H1 (cell line): Measurements from ENCODE around the gene SHISA9. TPM values are rescaled to one million over a fixed set of nuclear protein-coding genes. Genes with fewer than 3 reads are reported as not detected.

Source experiments
- CTCF ChIA-PET: fragments of 300-600 bp; sonication (Branson Sonifier 250); formaldehyde crosslinking; loops from one replicate; lab custom pipeline; 2021; ENCODE audit not compliant: partially characterized antibody; lab: Charles Lee
- POLR2A ChIA-PET: fragments of 300-600 bp; sonication (Branson Sonifier 250); formaldehyde crosslinking; loops from one replicate; lab custom pipeline; 2021; ENCODE audit warnings: inconsistent platforms; ENCODE audit not compliant: partially characterized antibody; lab: Charles Lee
- DNase-seq, 2 experiments: peaks; one replicate each; pipeline versions ENCODE4 v3.0.0 to v3.0.0-alpha.2; 2010 to 2022; ENCODE audit warnings: low spot score in 2 of 2, low read depth in 1 of 2, mixed read lengths in 1 of 2
- FAIRE-seq: peaks from 2 replicates; lab custom pipeline; 2011; peaks lifted over from hg19 to GRCh38; lab: Jason Lieb, UNC
- H2AFZ ChIP-seq: 2 replicates; pipeline ENCODE4 v1.8.1; 2012; ENCODE audit warnings: low read length, inconsistent platforms
- H2AK5ac ChIP-seq: 2 replicates; pipeline ENCODE4 v1.6.1; 2013; ENCODE audit warnings: low read depth, low read length
- H2BK120ac ChIP-seq: replicated peaks from 2 replicates; pipeline ENCODE3; 2013; ENCODE audit warnings: low read depth, low read length, inconsistent platforms
- H2BK12ac ChIP-seq: 2 replicates; pipeline ENCODE4 v1.6.1; 2013; ENCODE audit warnings: low read depth, low read length
- H2BK15ac ChIP-seq: 2 replicates; pipeline ENCODE4 v1.6.1; 2013; ENCODE audit warnings: low read length
- H2BK20ac ChIP-seq: 2 replicates; pipeline ENCODE4 v1.6.1; 2013; ENCODE audit warnings: low read length
- H2BK5ac ChIP-seq: 2 replicates; pipeline ENCODE4 v1.6.1; 2013; ENCODE audit warnings: low read depth, low read length
- H3K14ac ChIP-seq: 2 replicates; pipeline ENCODE4 v1.6.1; 2013; ENCODE audit warnings: inconsistent platforms; ENCODE audit not compliant: insufficient read length
- H3K18ac ChIP-seq: 2 replicates; pipeline ENCODE4 v1.6.1; 2013; ENCODE audit warnings: low read length; ENCODE audit errors: extremely low read depth
- H3K23ac ChIP-seq: 2 replicates; pipeline ENCODE4 v1.6.1; 2013; ENCODE audit warnings: inconsistent platforms; ENCODE audit not compliant: insufficient read length
- H3K23me2 ChIP-seq: 2 replicates; pipeline ENCODE4 v1.6.1; 2013; ENCODE audit warnings: low read depth, low read length
- H3K27ac ChIP-seq: 2 replicates; pipeline ENCODE4 v1.6.1; 2011; ENCODE audit warnings: low read depth, low read length, inconsistent platforms
- H3K27me3 ChIP-seq, 4 experiments: replicated peaks in 1 of 4; 1 replicate in 1 of 4; 2 replicates in 3 of 4; pipeline versions ENCODE4 v1.6.1 to v1.8.1; 2011 to 2013; ENCODE audit warnings: low read length in 3 of 4, mild to moderate bottlenecking in 3 of 4, inconsistent platforms in 2 of 4, mixed read lengths in 2 of 4, moderate library complexity in 1 of 4; ENCODE audit not compliant: control insufficient read depth in 3 of 4, insufficient read depth in 3 of 4; ENCODE audit errors: extremely low read depth in 1 of 4
- H3K36me3 ChIP-seq, 4 experiments: 2 replicates each; pipeline versions ENCODE4 v1.6.1 to v1.8.1; 2011 to 2013; ENCODE audit warnings: mild to moderate bottlenecking in 4 of 4, low read length in 3 of 4, moderate library complexity in 2 of 4, control low read depth in 1 of 4, inconsistent platforms in 1 of 4; ENCODE audit not compliant: insufficient read depth in 4 of 4, control insufficient read depth in 2 of 4
- H3K4ac ChIP-seq: replicated peaks from 2 replicates; pipeline ENCODE3; 2013; ENCODE audit warnings: low read length, low read depth, mixed read lengths, inconsistent platforms; ENCODE audit not compliant: insufficient read length
- H3K4me1 ChIP-seq, 4 experiments: replicated peaks in 1 of 4; 1 replicate in 1 of 4; 2 replicates in 3 of 4; pipeline versions ENCODE4 v1.6.1 to v1.8.1; 2011 to 2013; ENCODE audit warnings: low read length in 3 of 4, inconsistent platforms in 2 of 4, mixed read lengths in 1 of 4; ENCODE audit not compliant: insufficient read depth in 4 of 4, control insufficient read depth in 3 of 4
- H3K4me2 ChIP-seq, 2 experiments: 2 replicates each; pipeline versions ENCODE4 v1.6.1 to v1.8.1; 2011 to 2013; ENCODE audit warnings: low read depth in 2 of 2, low read length in 2 of 2, control low read depth in 1 of 2, inconsistent platforms in 1 of 2, mild to moderate bottlenecking in 1 of 2; ENCODE audit not compliant: insufficient read depth in 1 of 2
- H3K4me3 ChIP-seq, 4 experiments: fragments of 200-600, 300-600 bp in 1 of 4; sonication (generic), shearing (Covaris generic), sonication (Bioruptor Twin) in 1 of 4; 2 replicates each; pipeline versions ENCODE4 v1.5.1 to v1.8.1; 2011 to 2016; ENCODE audit warnings: low read length in 4 of 4, low read depth in 3 of 4, control low read depth in 2 of 4, inconsistent platforms in 2 of 4, mild to moderate bottlenecking in 2 of 4, mixed read lengths in 1 of 4, moderate library complexity in 1 of 4; ENCODE audit not compliant: insufficient read depth in 2 of 4; ENCODE audit errors: extremely low read depth in 1 of 4
- H3K56ac ChIP-seq: replicated peaks from 2 replicates; pipeline ENCODE3; 2013; ENCODE audit warnings: low read depth, mild to moderate bottlenecking, mixed read lengths, low read length, inconsistent platforms; ENCODE audit not compliant: insufficient read length
- H3K79me1 ChIP-seq: 2 replicates; pipeline ENCODE4 v1.6.1; 2013; ENCODE audit warnings: low read depth, low read length, control low read depth
- H3K79me2 ChIP-seq, 2 experiments: 2 replicates each; pipeline versions ENCODE4 v1.6.1 to v1.8.1; 2012 to 2013; ENCODE audit warnings: low read length in 2 of 2, mild to moderate bottlenecking in 2 of 2, inconsistent platforms in 1 of 2; ENCODE audit not compliant: insufficient read depth in 2 of 2, control insufficient read depth in 1 of 2
- H3K9ac ChIP-seq, 4 experiments: replicated peaks in 1 of 4; 1 replicate in 1 of 4; 2 replicates in 3 of 4; pipeline versions ENCODE4 v1.6.1 to v1.8.1; 2011 to 2013; ENCODE audit warnings: low read depth in 3 of 4, low read length in 3 of 4, control low read depth in 2 of 4, mild to moderate bottlenecking in 2 of 4, moderate library complexity in 2 of 4, inconsistent platforms in 1 of 4; ENCODE audit errors: extremely low read depth in 1 of 4
- H3K9me3 ChIP-seq, 2 experiments: 2 replicates each; pipeline versions ENCODE4 v1.6.1 to v1.8.1; 2012 to 2013; ENCODE audit warnings: mild to moderate bottlenecking in 2 of 2, moderate library complexity in 2 of 2, control low read depth in 1 of 2, inconsistent platforms in 1 of 2, low read depth in 1 of 2, low read length in 1 of 2, mixed read lengths in 1 of 2; ENCODE audit not compliant: insufficient read depth in 2 of 2
- H4K20me1 ChIP-seq, 2 experiments: replicated peaks in 1 of 2; 2 replicates each; pipeline versions ENCODE3 to v1.8.1; 2011 to 2013; ENCODE audit warnings: inconsistent platforms in 2 of 2, low read length in 2 of 2, mild to moderate bottlenecking in 1 of 2; ENCODE audit not compliant: insufficient read depth in 2 of 2, control insufficient read depth in 1 of 2
- H4K5ac ChIP-seq: 2 replicates; pipeline ENCODE4 v1.6.1; 2013; ENCODE audit warnings: low read length, low read depth, mixed read lengths, inconsistent platforms; ENCODE audit not compliant: insufficient read length
- H4K8ac ChIP-seq: 2 replicates; pipeline ENCODE4 v1.8.0; 2013; ENCODE audit warnings: mild to moderate bottlenecking, moderate library complexity, low read length, inconsistent platforms; ENCODE audit not compliant: insufficient read depth; ENCODE audit errors: extremely low read depth
- H4K91ac ChIP-seq: replicated peaks from 2 replicates; pipeline ENCODE3; 2013; ENCODE audit warnings: low read length, mixed read lengths, inconsistent platforms; ENCODE audit not compliant: insufficient read length
- CTCF ChIP-seq, 3 experiments: IDR thresholded peaks; 1 replicate in 2 of 3; 2 replicates in 1 of 3; pipeline versions ENCODE4 v1.5.1 to v1.6.1; 2011; ENCODE audit warnings: low read length in 3 of 3, mild to moderate bottlenecking in 3 of 3, inconsistent platforms in 2 of 3, low read depth in 1 of 3, moderate library complexity in 1 of 3; ENCODE audit not compliant: insufficient read depth in 1 of 3; ENCODE audit errors: control extremely low read depth in 1 of 3
- GTF2F1 ChIP-seq: IDR thresholded peaks from 2 replicates; pipeline ENCODE4 v1.6.1; 2012; ENCODE audit warnings: low read depth, low read length, improper control_type of control experiment, borderline replicate concordance
- HDAC6 ChIP-seq: IDR thresholded peaks from one replicate; pipeline ENCODE4 v1.7.1; 2012; ENCODE audit warnings: low read depth, mild to moderate bottlenecking, inconsistent platforms, low read length, moderate library complexity
- KDM4A ChIP-seq: IDR thresholded peaks from one replicate; pipeline ENCODE4 v1.7.1; 2012; ENCODE audit warnings: low read depth, mild to moderate bottlenecking, moderate library complexity, low read length, inconsistent platforms; ENCODE audit not compliant: severe bottlenecking
- RAD21 ChIP-seq, 2 experiments: IDR thresholded peaks in 1 of 2; conservative IDR thresholded peaks in 1 of 2; 2 replicates each; pipeline ENCODE4 v1.6.1; 2011; ENCODE audit warnings: low read depth in 2 of 2, low read length in 2 of 2, improper control_type of control experiment in 1 of 2, inconsistent platforms in 1 of 2, mild to moderate bottlenecking in 1 of 2, moderate library complexity in 1 of 2
- RBBP5 ChIP-seq: IDR thresholded peaks from 2 replicates; pipeline ENCODE4 v1.7.1; 2012; ENCODE audit warnings: low read depth, mild to moderate bottlenecking, inconsistent platforms, low read length, moderate library complexity, borderline replicate concordance
- USF2 ChIP-seq: IDR thresholded peaks from 2 replicates; pipeline ENCODE4 v1.6.1; 2011; ENCODE audit warnings: low read length, improper control_type of control experiment
- WGBS, 2 experiments: shearing (Covaris generic) in 1 of 2; methylation state at CpG; one replicate each; pipeline versions ENCODE4 v1.1.6 to v1.1.7; 2013 to 2015; ENCODE audit warnings: low lambda C conversion rate in 2 of 2, mixed read lengths in 2 of 2, inconsistent platforms in 1 of 2, low coverage in 1 of 2, missing lambda C conversion rate in 1 of 2; ENCODE audit not compliant: insufficient replicate concordance in 2 of 2, insufficient coverage in 1 of 2, insufficient read length in 1 of 2; ENCODE audit errors: extremely low coverage in 1 of 2, missing lambda C conversion rate in 1 of 2; 5-methylcytosine and 5-hydroxymethylcytosine counted together
- polyA plus RNA-seq, 7 experiments: library from polyadenylated mRNA; depleted of rRNA in 3 of 7; stranded (reverse) in 5 of 7; unstranded in 2 of 7; fragments of >200 nt in 5 of 7; fragments of 200-250 nt in 2 of 7; gene quantifications; 1 replicate in 5 of 7; 2 replicates in 1 of 7; 4 replicates in 1 of 7; pipeline versions ENCODE4 v1.2.1 to v1.2.3, GENCODE V29; 2011 to 2013; ENCODE audit warnings: missing spikeins in 2 of 7, mixed read lengths in 2 of 7
- total RNA-seq: library from RNA; stranded (reverse); fragmentation: NEBNext Ultra II Directional; extraction: Animal tissue kit (Norgen Biotek cat#: 25700); gene quantifications from 2 replicates; pipeline ENCODE4 v1.2.1, GENCODE V29; 2021

Gene SHISA9
- total and polyA plus RNA-seq, 2 of the 8 experiments (the other 6 are each of a cell fraction or from before 2014, with no cell fraction given), result 25.6 to 39.8 TPM

- 94% methylated on average over 1 of the region's 1 CpG; no CpG with 5 or more reads in 1 of the 2 experiments for WGBS, 2 experiments
- Histone ChIP-seq H3K27me3 (no peaks in the 10 kb centered on the region), H3K27ac (no peak overlapping the region), H4K5ac (no peak overlapping the region), H2BK15ac (no peak overlapping the region), H3K9me3 (peaks cover 0 to 3% of the 10 kb centered on the region in 2 experiments; a peak in 2 of 4 replicates), H3K23me2 (no peaks in the 10 kb centered on the region; the same call in 1 of the 2 replicates), H3K4me2 (no peak overlapping the region), H3K79me1 (no peaks in the 10 kb centered on the region; the same call in 1 of the 2 replicates), H2AFZ (no peak overlapping the region), H3K18ac (no peak overlapping the region), H3K4me1 (peaks cover 3 to 19% (median 15%) of the 10 kb centered on the region in 4 experiments; a peak in 6 of 7 replicates), H4K20me1 (peaks cover 0 to 12% of the 10 kb centered on the region in 2 experiments), H3K4ac (no peak overlapping the region), H3K9ac (no peak overlapping the region), H2BK120ac (no peak overlapping the region), H3K36me3 (no peaks in the 10 kb centered on the region), H2BK5ac (no peak overlapping the region), H2BK20ac (peak overlapping the region; percentile 35; the same call in 1 of the 2 replicates), H4K91ac (no peak overlapping the region), H3K23ac (no peak overlapping the region), H4K8ac (no peak overlapping the region), H3K56ac (no peak overlapping the region), H3K14ac (no peak overlapping the region), H3K4me3 (no peak overlapping the region), H2AK5ac (no peak overlapping the region), H3K79me2 (peaks cover 6 to 30% of the 10 kb centered on the region in 2 experiments), H2BK12ac (peak overlapping the region; percentile 62; the same call in 1 of the 2 replicates)
- FAIRE-seq (no peak), DNase-seq (no peak)
- CTCF ChIA-PET, result interaction anchor here (0.7 kb wide), 1 partner anchor 8 kb away, joined by 3 read pairs; no protein-coding TSS in a partner anchor
- POLR2A ChIA-PET, result interaction anchor here (0.6 to 0.9 kb wide), 2 partner anchors 17 to 45 kb away, joined by 3 to 4 read pairs; no protein-coding TSS in a partner anchor
- TF ChIP-seq CTCF (IDR thresholded peaks at IDR 0.05; ENCODE audit: control extremely low read depth in 1 of 3, insufficient read depth in 1 of 3, low read depth in 1 of 3, low read length in 3 of 3), result no peak
- TF ChIP-seq HDAC6, result no peak
- no peak for TF ChIP-seq KDM4A
- no peak for TF ChIP-seq RAD21 (IDR thresholded peaks at IDR 0.05 in 1 of 2, conservative IDR thresholded peaks at IDR 0.05 in 1 of 2; ENCODE audit: low read depth in 2 of 2, low read length in 2 of 2)
- TF ChIP-seq GTF2F1, result no peak
- TF ChIP-seq RBBP5, result no peak
- TF ChIP-seq USF2, result no peak
These were observed 163.4 kb downstream of the SHISA9 start for GRCh38 chr16:13064821-13065220.
